HG03378 (cell line): ENCODE data around the gene RPH3AL.

Experiments used
- ATAC-seq: cut with Tn5 transposase; IDR thresholded peaks from one replicate; pipeline ENCODE4 v1.9.1; 2021; ENCODE audit warnings: mild to moderate bottlenecking, moderate library complexity; ENCODE audit not compliant: unreplicated experiment

Gene RPH3AL

DNA sequence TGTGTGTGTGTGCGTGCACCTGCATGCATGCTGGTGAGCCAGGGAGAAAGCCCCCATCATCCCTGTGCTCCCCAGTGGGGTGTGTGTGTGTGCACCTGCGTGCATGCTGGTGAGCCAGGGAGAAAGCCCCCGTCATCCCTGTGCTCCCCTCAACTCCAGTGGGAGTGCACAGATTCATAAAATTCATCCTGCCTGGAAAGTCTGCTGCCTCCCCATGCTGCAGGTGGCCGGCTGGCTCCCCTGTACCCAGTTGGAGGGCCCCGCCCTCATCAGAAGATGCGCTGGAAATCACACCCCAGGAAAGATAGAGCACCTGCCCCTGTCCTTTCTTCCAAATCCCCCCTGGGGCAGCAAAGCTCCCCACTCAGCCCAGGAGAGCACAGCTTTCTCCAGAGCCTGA, 86.4 kb downstream of the RPH3AL start:
- ATAC-seq = no peak

DNA sequence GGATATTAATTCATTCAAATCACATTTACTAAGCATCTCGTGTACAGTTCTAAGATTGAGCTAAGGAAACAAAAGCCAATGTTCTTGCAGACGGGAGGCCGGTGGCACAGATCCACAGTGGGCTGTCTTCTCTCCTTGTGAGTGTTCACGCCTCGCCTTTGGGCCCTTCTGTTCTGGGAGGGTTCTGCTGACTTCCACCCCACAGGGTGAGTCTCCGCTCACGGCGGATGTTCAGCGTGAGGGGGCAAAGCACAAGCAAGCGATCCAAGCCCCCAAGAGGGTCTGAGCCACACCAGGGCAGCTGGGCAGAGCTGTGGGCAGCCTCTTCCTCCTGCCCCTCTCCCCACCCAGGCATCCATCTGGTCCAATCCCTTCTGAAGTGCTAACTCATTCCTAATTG, 86.9 kb downstream of the RPH3AL start:
- no peak for ATAC-seq

DNA sequence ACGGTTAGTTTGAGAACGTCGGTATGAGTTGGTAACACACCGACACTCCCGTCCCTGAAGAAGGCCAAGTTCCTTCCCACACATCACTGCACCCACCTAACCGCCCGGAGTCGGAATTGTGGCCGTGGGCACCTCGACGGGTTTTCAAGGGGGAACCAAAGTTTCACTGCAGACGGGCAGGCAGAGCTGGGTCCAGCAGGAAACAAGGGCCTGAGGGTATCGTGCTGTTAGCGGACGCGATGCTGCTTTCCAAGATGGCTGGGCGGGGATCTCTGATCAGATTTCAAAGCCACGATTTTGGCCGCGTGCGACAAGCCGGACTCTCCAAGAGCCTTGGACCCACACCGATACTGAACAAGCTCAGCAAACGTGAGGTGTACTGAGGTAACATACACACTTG, 88.8 kb downstream of the RPH3AL start:
- ATAC-seq = no peak

DNA sequence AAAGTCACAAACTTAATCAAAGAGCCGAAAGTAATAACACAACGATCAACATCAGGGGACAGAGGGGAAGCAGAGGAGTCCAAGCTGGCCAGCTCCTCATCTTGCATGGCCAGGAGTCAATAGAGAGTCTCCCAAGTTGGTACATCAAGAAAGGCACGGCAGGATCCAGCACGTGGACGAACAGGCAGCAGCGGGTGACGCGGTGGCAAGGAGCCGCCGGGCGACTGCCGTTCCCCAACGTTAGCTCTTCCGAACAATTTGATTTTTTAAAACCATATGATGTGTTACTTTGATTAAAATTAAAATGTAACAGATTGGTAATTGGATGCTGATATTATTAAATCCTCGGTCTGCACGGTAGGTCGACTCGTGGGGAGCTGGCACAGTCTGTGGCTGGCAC, 89.3 kb downstream of the RPH3AL start:
- ATAC-seq = no peak

DNA sequence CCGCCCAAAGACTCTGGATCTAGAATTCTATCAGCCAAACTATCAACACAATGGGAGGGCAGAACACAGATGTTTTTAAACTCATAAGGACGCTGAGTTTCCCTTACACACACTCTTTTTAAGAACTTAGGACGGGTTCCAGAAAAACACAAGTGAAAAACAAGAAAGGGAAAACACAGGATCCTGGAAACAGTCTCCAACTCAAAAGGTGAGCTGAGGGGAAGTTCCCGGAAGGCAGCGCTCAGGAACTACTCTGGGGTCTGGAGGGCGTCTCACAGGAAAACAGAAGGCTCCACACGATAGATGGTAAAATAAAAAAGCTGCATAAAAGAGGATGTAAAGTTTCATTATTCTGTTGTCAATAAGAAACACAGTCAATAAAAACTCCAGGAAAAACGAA, 91.0 kb downstream of the RPH3AL start:
- ATAC-seq = no peak

DNA sequence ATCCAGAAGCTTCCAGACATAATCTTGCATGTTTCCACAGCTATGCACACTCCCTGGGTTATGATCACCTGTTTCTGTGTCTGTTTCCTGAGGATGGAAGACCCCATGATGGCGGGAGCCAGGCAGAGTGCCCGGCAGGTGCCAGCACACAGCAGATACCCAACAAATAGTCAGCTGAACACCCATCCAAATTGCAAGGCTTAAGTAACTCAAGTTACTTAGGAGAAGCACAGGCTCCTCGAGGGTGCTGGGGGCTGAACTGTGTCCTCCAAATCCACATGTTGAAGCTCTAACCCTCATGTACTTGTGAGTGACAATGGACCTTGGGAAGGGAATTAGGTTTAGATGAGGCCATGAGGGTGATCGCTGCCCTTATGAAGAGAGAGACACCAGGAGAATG, 91.7 kb downstream of the RPH3AL start:
- no peak for ATAC-seq

DNA sequence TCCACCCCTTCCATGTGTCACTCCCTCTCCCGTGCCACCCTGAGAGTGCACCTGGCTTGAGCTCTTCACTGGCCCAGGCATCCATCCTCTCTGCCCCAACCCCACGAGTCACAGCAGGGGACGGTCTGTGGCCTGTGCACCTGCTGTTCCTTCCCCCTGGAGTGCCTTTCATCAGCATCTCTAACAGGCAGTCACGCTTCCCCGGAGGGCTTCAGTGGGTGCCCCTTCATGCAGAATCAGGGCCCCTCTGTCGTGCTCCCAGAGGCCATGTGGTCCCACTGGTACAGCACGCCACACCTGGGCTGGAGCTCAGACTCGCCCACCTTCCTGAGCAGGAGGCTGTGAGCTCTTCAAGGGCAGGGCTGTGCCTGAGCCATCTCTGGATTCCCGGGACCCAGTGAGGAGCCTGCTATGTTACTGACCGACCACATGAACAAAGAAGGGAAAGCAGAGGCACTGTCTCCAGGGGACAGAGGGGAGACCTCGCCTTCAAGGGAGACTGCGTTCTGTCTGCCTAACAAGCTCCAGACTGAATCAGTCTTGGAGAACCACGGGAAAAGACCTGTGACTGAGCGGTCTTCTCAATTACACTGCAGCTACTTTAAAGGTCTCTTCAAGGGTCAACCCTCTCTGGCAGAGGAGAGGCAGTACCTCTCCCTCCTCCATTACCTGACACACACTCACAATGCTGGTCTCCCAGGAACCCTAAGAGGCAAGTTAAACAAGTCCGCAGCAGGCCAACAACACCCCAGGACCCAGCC, 92.4 kb downstream of the RPH3AL start:
- ATAC-seq = no peak

DNA sequence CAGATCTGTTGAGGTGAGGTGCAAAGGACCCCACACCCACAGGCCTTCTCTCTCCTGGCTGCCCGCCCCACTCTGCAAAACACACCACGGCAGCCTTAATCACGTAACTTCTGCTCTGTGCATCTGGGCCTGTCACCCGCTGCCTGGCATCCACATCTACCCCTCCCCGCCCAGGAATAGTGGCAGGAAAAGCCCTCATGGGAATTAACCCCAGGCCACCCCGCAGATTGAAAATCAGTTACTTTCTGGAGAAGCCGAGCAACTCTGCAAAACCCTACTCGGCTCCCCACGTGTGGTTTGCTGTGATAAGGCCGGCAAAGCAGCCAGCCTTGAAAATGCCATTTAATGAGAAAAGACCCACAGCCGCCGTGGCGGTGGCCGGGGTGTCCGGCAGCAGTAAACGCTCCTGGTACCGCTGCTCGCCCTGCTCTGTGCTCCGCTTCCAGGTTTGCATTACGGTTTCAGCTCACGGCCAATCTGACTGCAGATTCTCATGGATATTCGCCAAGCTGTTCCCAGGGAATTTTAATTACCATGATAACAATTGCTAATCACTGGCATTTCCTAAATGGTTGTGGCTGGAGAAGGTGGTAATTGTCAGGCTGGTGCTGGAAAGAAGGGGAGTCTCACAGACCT, 93.1 kb downstream of the RPH3AL start:
- ATAC-seq = no peak

DNA sequence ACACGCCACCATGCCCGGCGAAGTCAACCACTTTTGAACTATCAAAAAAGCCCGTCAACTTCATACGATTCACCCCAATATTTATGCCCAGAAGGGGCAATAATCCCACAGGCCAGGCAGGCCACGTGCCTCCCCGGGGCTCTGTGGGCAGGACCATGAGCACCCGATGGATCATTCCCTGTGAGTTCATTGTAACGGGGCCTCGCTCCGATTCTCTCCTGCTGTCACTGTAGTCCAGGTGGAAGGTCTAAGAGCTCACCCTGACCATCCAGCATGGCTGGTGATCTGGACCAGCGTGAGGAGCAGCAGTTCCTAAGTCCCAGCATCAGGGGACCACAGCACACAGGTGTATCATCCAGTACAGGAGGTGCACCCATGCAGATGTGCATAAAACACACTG, 93.7 kb downstream of the RPH3AL start:
- ATAC-seq = no peak

DNA sequence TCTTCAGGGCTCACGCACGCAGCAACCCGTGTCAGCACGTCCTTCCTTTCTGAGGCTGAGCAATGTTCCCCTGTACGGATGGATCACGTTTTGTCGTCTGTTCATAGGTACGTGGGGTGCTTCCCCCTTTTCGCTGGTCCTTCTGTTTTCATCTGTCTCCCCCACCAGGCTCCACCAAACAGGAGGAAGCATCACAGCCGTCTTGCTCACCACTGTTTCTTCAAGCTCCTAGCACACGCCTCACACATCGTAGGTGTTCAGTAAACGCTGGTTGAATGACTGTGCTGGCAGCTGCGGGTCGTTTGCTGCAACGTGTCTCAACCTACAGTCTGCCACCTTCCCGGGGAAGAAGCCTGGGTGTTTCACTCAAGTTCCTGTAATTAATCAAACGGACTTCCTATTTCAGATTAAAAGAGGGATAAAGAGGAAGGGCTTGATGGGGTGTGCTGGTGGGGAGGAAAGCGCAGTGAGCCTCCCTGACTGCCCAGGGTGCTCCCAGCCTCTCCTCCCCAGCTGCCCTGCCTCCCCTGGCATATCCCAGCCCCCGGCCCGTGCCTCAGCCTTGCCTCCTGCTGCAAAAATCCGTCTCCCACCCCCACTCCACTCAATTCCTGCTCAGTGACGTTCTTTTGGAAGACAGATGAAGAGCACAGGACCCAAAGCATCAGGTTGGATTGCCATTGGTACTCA, 94.4 kb downstream of the RPH3AL start:
- ATAC-seq = no peak

DNA sequence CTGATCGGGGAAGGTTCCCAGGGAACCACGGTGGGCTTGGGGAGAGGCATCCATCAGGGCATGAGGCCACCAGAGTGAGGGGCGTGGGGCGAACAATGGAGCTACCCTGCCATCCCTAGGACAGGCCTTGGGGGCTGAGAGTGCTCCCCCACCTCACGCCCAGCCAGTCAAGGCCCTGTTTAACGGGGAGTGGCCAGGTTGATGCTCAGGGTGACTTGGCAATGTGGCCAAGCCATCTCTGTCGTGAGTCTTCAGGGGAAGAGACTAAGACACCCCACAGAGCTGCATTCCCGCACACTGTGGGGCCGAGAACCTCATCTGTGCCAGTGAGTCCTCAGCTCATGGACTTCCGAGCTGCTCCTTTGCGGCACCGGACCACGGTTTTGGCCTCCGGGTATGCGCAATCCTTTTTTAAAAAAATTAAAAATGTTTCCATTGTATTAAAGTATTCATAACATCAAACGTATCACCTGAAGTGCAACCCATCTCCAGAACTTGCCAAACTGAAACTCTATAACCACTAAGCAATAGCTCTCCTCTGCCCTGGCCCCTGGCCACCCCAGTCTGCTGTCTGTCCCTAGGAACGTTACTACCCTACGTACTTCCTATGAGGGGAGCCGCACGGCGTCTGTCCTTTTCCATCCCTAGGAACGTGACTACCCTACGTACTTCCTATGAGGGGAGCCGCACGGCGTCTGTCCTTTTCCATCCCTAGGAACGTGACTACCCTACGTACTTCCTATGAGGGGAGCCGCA, 99.3 kb downstream of the RPH3AL start:
- ATAC-seq = no peak

DNA sequence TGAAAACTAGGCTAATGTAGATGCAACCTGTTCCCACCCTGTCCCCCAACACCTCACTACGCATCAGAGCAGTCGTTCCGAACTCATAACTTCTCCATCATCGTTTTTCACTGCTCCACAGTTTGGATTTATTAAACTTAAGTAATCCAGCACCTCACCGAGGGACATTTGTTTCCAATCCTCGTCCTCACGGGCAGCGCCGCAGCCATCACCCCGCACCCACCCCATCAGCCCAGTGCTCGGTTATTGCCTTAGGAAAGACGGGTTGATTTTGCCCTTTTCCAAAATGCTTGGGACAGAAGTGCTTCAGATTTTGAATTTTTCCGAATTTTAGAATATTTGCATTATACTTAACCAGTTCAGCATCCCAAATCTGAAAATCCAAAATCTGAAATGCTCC, 100.2 kb downstream of the RPH3AL start:
- ATAC-seq = no peak

DNA sequence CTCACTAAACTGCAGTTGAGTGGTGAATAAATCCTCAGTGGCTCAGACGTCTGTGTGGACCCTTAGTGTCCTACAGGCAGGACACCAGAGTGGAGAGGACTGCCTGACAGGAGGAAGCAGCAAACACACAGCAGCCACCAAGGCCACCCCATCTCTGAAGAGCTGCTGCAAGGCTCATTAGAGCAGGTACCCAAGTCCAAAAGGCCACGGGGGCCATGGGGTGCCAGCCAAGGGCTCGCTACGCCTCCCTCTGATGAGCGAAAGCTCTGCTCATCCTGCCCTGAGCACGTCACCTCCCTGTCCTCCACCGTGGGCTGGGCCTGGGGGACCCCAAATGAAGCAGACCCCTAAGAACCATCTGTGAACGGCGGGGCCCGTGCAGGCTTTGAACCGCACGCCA, 101.1 kb downstream of the RPH3AL start:
- ATAC-seq = no peak

DNA sequence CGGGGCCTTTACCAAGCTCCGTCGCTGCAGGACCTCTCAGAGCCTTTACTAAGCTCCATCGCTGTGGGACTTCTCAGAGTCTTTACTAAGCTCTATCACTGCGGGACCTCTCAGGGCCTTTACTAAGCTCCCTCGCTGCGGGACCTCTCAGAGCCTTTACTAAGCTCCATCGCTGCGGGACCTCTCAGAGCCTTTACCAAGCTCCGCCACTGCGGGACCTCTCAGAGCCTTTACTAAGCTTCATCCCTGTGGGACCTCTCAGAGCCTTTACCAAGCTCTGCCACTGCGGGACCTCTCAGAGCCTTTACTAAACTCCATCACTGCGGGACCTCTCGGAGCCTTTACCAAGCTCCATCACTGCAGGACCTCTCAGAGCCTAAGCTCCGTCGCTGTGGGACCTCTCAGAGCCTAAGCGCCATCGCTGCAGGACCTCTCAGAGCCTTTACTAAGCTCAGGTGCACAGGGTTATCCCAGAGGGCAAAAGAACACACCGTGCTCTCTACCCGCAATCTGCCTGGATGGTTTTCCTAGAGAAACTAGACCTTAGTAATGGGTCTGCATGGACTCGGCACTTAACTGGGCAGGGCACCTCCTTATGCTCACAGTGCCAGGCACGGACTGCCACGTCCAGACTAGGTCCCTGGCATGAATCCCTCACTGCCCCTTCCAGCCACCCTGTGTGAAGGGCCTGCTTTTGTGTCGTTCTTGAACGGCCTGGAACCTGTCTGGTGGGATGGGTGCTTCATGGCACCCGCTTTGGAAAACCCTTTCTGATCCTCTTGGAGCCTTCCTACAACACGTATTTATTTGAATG, 101.9 kb downstream of the RPH3AL start:
- ATAC-seq = no peak

DNA sequence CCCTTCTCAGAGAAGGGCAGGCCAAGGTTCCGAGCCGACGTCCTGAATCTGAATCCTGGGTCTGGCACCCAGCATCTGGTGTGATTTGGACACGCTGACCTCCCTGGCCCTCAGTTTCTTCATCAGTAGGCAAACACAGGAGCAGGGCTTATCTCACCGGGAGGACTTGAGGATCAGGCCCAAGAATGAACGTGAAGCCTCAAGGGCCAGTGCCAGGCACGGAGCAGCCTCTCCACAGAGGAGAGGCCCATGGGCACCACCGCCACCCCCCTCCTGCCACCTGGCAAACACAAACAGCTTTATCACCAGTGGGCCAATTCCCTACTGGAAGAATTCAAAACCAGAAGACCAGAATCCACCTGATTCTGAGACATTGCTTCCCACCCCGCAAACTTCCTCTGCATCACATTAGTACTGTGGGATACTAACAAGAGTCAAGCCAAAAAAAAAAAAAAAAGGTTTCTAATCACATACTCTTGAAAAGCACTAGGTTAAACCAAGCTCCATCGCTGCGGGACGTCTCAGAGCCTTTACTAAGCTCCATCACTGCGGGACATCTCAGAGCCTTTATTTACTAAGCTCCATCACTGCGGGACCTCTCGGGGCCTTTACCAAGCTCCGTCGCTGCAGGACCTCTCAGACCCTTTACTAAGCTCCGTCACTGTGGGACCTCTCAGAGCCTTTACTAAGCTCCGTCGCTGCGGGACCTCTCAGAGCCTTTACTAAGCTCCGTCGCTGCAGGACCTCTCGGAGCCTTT, 103.2 kb downstream of the RPH3AL start:
- ATAC-seq = no peak

DNA sequence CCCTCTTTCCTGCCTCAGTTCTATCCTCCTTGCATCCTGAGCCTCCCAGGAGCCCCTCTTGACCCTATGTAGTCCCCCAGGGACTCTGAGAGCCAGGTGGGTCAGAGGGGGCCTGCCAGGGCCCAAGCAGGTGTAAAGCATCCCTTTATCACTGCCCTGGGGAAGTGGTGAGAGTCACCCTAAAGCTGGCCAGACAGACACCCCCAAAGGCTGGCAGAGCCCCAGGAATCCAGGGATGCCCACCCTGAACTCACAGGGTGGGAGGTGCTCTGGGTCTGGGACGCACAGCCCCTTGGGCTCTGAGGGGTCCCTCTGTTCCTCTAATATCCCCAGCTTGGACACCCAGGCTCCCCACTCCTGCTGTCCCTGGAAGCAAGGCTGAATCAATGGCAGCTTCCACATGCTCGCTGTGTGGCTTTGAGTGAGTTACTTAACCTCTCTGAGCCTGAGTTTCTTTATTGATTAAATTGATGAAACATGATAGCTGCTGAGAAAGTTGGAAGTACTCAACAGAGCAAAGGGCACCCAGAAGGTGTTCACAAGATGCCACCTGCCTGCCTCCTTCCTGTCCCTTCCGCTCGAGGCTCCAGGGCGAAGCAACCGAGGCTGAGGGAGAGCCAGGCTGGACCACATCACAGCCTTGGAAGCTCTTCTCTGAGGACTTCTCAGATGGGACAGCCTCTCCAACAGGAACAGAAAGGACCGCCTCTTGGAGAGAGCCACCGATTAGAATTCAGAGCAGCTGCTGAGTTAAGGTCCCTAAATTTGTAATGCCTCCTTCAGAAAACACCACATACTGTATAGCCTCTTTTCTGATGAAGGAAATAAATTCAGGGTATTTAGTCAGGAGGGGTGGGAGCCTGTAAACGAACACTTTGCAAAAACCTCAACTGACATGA, 104.0 kb downstream of the RPH3AL start:
- ATAC-seq = no peak

DNA sequence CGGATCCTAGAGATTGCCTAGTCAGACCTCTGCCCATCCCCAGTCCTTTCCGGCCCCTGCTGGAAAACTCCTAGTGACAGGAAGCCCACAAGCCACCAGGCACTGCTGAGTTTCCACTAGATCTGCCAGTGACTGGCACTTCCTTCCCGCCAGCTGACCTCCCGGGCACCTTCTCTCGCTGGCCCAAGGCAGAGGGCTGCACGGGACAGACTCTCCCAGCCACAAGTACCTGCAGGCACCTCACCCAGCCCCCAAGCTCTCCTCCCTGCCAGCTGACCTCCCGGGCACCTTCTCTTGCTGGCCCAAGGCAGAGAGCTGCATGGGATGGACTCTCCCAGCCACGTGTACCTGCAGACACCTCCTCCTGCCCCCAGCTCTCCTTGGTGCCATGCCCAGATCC, 104.8 kb downstream of the RPH3AL start:
- ATAC-seq = no peak

DNA sequence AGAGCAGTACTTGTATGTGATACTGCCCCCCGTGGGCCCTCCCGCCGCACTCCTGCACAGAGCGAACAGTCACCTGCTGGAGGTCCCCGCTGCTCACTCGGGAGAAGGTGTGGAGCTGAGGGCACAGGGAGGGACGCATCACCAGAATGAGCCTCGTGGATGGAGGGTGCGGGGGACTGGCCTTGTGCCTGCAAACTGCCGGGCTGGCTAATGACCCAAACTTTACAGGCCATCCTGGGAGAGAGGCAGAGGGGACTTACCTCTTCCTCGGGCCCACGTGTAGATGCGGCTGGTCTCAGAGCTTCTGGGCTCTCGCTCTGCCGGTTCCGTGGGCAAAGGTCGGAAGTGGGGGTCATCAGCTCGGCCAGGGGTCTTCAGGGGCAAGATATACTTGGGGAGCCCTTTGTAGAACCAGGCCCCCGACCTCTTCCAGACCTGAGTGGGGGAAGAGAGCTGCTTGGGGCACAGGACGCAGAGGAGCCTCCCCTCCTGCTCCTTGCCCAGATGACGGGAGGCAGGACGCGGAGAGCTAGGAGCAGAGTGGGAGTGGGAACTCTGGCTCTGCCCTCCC, 105.7 kb downstream of the RPH3AL start:
- ATAC-seq = no peak

DNA sequence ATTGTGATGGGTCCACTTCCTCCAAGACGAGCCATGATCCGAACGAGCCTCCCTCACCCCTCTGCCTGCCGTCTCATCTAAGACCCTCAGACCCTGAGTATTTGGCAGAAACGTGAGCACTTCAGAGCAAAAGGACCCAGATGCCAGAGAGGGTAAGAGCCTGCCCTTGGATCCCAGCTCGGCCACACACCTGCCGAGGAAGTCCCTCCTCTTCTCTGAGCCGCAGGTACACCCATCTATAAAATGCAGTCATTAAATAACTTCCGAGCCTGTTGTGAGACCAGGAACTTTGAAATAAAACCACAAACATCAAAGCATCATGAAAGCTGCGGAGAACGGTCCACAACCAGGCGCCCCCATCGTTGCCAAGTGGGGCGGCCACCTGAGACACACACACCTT, 106.4 kb downstream of the RPH3AL start:
- ATAC-seq = no peak
